COLO668 (cell line): ENCODE results near the gene BFSP1.

Source experiments
- DNase-seq: peaks from one replicate; lab custom pipeline; 2025; ENCODE audit not compliant: unreplicated experiment; lab: John Stamatoyannopoulos, UW

Gene BFSP1

GRCh38 chr20:17524560-17524959 is 6.6 kb downstream of the BFSP1 start:
- no peak for DNase-seq

- no peak for DNase-seq
These were observed 7.9 kb downstream of the BFSP1 start for GRCh38 chr20:17523326-17523725.

GRCh38 chr20:17522528-17522927 is 8.7 kb downstream of the BFSP1 start:
- no peak for DNase-seq

GRCh38 chr20:17520583-17520982 is 10.6 kb downstream of the BFSP1 start:
- DNase-seq = no peak

GRCh38 chr20:17519606-17520285 is 11.4 kb downstream of the BFSP1 start:
- no peak for DNase-seq

- DNase-seq = no peak
These were observed 12.7 kb downstream of the BFSP1 start for GRCh38 chr20:17518339-17519052.

- no peak for DNase-seq
These were observed 16.1 kb downstream of the BFSP1 start for GRCh38 chr20:17515053-17515452.

GRCh38 chr20:17513939-17514338 is 17.2 kb downstream of the BFSP1 start:
- DNase-seq = no peak

- no peak for DNase-seq
These were observed 19.8 kb downstream of the BFSP1 start for GRCh38 chr20:17511401-17511800.

GRCh38 chr20:17510548-17510947 is 20.6 kb downstream of the BFSP1 start:
- DNase-seq = no peak

- DNase-seq = no peak
These were observed 22.4 kb downstream of the BFSP1 start for GRCh38 chr20:17508756-17509155.

GRCh38 chr20:17507531-17507930 is 23.6 kb downstream of the BFSP1 start:
- DNase-seq = no peak

GRCh38 chr20:17507032-17507431 is 24.1 kb downstream of the BFSP1 start:
- no peak for DNase-seq

- DNase-seq = no peak
These were observed 25.3 kb downstream of the BFSP1 start for GRCh38 chr20:17505636-17506517.

- DNase-seq = no peak
These were observed 26.1 kb downstream of the BFSP1 start for GRCh38 chr20:17504898-17505635.

- no peak for DNase-seq
These were observed 26.9 kb downstream of the BFSP1 start for GRCh38 chr20:17504066-17504897.

GRCh38 chr20:17503301-17504065 is 27.7 kb downstream of the BFSP1 start:
- DNase-seq = no peak

- DNase-seq = no peak
These were observed 29.1 kb downstream of the BFSP1 start for GRCh38 chr20:17502105-17502504.

GRCh38 chr20:17501701-17502100 is 29.5 kb downstream of the BFSP1 start:
- no peak for DNase-seq
